ENCODE results near the gene TCAIM. TPM values are rescaled to one million over a fixed set of nuclear protein-coding genes. Genes with fewer than 3 reads are reported as not detected.
A peak's percentile ranks its signal among the peaks of the same experiment; 100 is the strongest.

The TCAIM gene
- total and polyA plus RNA-seq, 3 donors from 2014 or later: 12.3 to 33.5 (median 28.3) TPM

- DNase-seq: peak; percentile 87
- WGBS, 2 donors: 19 to 35% methylated on average over 4 of the region's 4 CpGs
Observed at GRCh38 chr3:44323341-44323955, 15.1 kb upstream of the TCAIM start.

GRCh38 chr3:44324584-44324983 is 14.0 kb upstream of the TCAIM start:
- no peak for TF ChIP-seq CTCF (IDR thresholded peaks at IDR 0.05)
- no peak for TF ChIP-seq POLR2A (IDR thresholded peaks at IDR 0.05)
- Histone ChIP-seq H3K4me3 (no peak overlapping the region), H3K27ac (no peak overlapping the region), H3K36me3 (ENCODE audit: low read depth, missing control alignments) (no peaks in the 10 kb centered on the region), H3K9me3 (no peaks in the 10 kb centered on the region), H3K4me1 (no peaks in the 10 kb centered on the region), H3K27me3 (no peaks in the 10 kb centered on the region)
- no peak for DNase-seq
- intact Hi-C loops (cut with DNase I; ENCODE audit: low total_unique reads): no loop called here

More at GRCh38 chr3:44323341-44323955, 15.1 kb upstream of the TCAIM start:
- Histone ChIP-seq H3K4me3 (no peak overlapping the region), H3K27me3 (no peaks in the 10 kb centered on the region), H3K9me3 (no peaks in the 10 kb centered on the region), H3K27ac (no peak overlapping the region), H3K36me3 (ENCODE audit: low read depth, missing control alignments) (no peaks in the 10 kb centered on the region), H3K4me1 (no peaks in the 10 kb centered on the region)
- TF ChIP-seq CTCF (IDR thresholded peaks at IDR 0.05) (peak; percentile 60 to 72 (median 63)), POLR2A (IDR thresholded peaks at IDR 0.05) (no peak)
- intact Hi-C loops (cut with DNase I; ENCODE audit: low total_unique reads): no loop called here

- no peaks in the 10 kb centered on the region for H3K4me1 ChIP-seq
Observed at GRCh38 chr3:44326019-44326418, 12.5 kb upstream of the TCAIM start.

GRCh38 chr3:44326515-44326914 is 12.1 kb upstream of the TCAIM start:
- intact Hi-C loops (cut with DNase I; ENCODE audit: low total_unique reads): no loop called here
- 75 to 82% methylated on average over 3 of the region's 3 CpGs for WGBS, 2 donors
- TF ChIP-seq POLR2A (IDR thresholded peaks at IDR 0.05) (no peak), CTCF (IDR thresholded peaks at IDR 0.05) (no peak)

More at GRCh38 chr3:44326019-44326418, 12.5 kb upstream of the TCAIM start:
- TF ChIP-seq POLR2A (IDR thresholded peaks at IDR 0.05) (no peak), CTCF (IDR thresholded peaks at IDR 0.05) (no peak)
- 58 to 68% methylated on average over 2 of the region's 2 CpGs for WGBS, 2 donors
- Histone ChIP-seq H3K9me3 (no peaks in the 10 kb centered on the region), H3K27ac (no peak overlapping the region), H3K27me3 (no peaks in the 10 kb centered on the region), H3K36me3 (ENCODE audit: low read depth, missing control alignments) (no peaks in the 10 kb centered on the region), H3K4me3 (no peak overlapping the region)
- intact Hi-C loops (cut with DNase I; ENCODE audit: low total_unique reads): no loop called here
- DNase-seq: no peak

GRCh38 chr3:44329946-44330345 is 8.6 kb upstream of the TCAIM start:
- no peak for TF ChIP-seq POLR2A (IDR thresholded peaks at IDR 0.05)
- TF ChIP-seq CTCF (IDR thresholded peaks at IDR 0.05): no peak
- no peak overlapping the region for H3K4me3 ChIP-seq
- H3K9me3 ChIP-seq: no peaks in the 10 kb centered on the region
- intact Hi-C loops (cut with DNase I; ENCODE audit: low total_unique reads): no loop called here
- no peaks in the 10 kb centered on the region for H3K27me3 ChIP-seq
- H3K36me3 ChIP-seq (ENCODE audit: low read depth, missing control alignments): no peaks in the 10 kb centered on the region
- H3K4me1 ChIP-seq: no peaks in the 10 kb centered on the region
- no peak for DNase-seq
- no peak overlapping the region for H3K27ac ChIP-seq

More at GRCh38 chr3:44326515-44326914, 12.1 kb upstream of the TCAIM start:
- no peaks in the 10 kb centered on the region for H3K27me3 ChIP-seq
- H3K9me3 ChIP-seq: no peaks in the 10 kb centered on the region
- H3K4me3 ChIP-seq: no peak overlapping the region
- H3K36me3 ChIP-seq (ENCODE audit: low read depth, missing control alignments): no peaks in the 10 kb centered on the region
- H3K27ac ChIP-seq: no peak overlapping the region
- DNase-seq: no peak
- no peaks in the 10 kb centered on the region for H3K4me1 ChIP-seq

Data from testis (tissue), 3 donors.